ENCODE data around the gene EPN2.

The EPN2 gene

DNA sequence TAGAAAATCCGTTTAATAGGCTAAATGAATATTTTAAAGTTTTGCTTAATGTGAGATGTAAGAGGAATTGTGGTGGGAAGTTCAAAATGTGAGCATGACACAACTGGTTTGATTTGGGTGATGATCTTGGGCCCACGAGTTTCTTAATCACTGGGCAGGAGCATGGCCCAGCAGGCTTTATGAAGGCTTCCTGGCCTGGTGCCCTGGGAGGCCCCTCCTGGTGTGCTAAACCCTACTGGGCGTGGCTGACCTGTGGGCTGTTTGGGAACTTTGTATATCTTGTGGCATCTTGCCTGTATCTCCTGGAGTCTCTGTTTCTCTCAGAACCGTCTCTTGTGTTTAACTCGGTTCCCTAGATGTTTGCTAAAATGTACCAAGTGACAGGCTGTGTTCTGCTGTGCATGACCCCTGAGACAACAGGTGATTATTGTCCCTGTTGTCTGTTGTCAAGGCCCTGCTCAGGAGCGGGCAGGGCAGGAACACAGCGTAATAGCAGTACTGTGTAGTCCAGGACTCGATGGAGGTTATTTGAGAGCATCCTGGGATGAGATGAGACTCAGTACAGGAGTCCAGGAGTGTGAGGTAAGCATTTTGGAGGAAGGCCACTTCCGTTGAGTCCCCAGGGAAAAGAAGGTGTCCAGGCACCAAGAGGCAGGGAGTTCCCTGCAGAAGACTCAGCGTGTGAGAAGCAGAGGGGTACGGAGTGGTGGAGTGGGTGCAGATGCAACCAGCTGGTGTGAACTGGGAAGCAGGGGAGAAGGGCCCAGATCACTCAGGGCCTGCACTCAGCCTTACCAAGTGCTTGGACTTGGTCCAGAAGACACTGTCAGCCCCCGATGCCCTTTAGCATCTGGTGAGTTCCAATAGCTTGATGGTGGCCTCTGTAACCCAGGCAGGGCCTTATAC is 76.8 kb downstream of the EPN2 start:
- no peak for DNase-seq

DNA sequence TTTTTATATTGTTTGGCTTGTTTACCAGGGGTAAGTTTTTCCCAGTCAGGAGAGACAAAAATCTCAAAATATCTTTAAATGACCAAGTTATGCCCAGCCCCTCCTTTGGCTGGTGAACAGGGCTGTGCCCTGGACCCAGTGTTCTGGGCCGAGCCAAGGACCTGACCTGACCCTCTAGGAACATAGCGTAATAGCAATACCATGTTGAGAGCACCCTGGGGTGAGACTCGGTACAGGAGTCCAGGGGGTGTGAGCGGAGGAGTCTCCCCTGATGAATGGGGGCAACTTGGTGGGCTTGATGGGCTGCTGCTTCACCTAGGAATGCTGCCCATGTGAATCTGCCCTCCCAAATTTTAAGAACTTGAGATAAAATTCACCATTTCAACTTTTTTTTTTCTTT is 77.9 kb downstream of the EPN2 start:
- DNase-seq, result no peak

DNA sequence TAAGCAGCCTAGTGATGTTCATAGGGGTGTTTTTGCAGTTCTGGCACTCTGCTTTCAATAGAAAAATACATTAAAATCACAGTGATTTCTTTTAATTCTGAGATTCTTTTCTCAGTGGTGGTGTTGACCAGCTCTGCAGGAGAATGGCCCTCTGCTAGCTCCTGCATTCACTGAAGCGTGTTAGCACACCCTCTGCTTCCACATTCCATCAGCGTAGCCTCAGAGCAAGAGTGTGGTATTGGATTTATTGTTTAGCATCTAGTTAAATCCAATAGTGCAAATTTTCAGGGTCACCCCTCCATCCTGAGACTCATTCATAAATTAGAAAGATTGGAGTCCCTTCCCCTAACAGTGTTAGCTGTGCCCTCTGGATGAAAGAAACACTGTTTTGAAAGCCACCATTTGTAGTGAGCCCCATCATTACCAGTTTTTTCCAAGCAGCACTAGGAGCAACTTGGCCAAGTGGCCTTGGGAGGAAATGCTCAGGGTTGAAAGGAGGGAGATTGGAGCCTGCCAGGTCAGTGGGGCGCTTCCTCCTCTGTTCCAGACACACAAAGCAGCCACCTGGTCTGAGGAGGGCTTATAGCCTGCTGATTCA is 79.7 kb downstream of the EPN2 start:
- DNase-seq, result no peak

DNA sequence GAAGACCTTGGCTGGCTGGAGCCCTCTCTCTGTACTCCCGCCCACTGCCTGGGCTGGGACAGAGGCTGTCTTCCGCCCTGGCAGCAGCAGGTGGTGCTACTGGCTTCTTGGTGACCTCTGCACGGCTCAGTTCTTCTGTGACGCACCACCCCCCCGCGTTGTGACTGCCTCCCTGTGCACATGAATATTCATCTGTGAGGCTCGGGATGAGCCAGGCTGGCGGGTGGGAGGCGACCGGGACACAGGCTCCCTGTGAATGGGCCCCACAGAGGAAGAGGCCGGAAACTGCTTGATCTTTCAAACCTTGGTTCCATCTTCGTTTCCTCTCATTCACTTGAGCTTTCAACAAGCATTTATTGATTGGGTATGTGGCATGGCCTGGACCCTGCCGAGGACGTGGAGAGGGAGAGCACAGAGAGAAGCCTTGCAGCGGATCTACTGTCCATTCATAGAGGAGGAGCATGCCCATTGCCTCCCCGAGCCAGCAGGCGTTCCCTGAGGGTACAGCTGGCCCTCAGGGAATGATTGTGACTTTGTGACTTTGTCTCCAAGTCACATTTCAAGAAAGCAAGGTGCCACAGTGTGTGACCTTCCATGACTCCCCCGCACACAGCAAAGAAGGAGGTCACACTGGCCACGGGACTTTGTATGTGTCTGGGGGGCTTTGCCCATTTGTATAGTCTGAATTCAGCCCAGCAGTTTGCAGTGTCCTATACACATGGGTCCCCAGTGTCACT is 80.4 kb downstream of the EPN2 start:
- DNase-seq, result no peak

DNA sequence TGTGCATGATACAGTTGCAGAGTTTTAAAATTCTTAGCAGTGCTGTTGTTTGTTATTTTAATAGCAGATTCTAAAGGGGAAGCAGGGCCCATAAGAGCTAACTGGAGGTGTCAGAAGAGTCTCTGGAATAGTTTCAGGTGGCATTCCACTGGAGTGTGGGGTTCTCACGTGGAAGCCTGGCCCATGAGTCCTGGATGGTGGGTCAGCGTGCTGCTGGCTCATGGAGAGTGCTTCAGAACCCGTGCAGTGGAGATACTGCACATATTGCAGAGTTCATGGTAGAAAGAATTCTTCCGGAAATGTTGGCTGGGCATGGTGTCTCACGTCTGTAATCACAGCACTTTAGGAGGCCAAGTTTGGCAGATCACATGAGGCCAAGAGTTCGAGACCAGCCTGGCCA is 81.4 kb downstream of the EPN2 start:
- DNase-seq, result no peak

DNA sequence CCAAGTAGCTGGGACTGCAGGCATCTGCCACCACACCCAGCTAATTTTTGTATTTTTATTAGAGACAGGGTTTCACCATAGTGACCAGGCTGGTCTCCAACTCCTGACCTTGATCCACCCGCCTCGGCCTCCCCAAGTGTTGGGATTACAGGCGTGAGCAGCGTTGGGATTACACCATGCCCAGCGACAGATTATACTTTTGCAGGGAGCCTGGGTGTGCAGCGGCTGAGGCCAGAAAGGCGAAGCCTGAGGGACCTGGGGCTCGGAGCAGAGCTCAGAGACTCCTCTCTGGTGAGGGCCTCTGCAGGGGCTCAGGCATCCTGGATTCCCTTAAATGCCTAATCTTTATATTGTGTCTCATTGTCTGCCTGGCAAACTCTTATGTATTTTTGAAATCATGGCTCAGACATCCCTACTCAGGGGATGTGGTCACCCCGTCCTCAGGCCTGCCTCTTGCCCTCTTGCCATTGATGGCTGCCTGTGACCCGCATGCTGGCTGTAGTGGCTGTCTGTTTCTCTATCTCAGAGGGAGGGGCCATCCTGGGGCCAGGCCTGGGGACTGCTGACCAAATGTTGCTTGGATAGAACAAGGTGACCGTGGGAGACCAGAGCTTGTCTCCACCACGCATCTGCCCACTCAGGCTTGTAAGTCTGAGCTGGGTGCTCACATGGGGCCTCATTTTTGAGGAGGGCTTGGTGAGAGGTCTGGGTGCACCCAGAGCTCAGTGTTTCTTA is 82.8 kb downstream of the EPN2 start:
- no peak for DNase-seq

DNA sequence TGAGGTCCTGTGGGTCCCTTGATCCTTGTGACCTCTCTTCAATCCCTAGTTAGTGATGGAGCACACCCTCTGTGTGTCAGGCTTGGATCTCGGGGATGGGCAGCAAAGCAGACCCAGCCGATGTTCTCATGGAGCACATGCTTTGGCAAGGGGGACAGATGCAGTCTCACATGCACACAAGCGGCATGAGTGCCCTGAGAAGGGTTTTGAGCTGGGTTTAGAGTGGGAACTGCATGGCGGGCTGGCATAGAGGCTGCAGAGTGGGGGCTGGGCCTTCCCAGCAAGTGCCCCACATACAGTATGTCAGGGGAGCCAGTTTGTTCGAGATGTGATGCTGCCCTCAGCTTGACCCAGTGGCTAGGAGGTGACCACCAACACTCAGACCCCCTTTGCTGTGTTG is 83.7 kb downstream of the EPN2 start:
- no peak for DNase-seq

DNA sequence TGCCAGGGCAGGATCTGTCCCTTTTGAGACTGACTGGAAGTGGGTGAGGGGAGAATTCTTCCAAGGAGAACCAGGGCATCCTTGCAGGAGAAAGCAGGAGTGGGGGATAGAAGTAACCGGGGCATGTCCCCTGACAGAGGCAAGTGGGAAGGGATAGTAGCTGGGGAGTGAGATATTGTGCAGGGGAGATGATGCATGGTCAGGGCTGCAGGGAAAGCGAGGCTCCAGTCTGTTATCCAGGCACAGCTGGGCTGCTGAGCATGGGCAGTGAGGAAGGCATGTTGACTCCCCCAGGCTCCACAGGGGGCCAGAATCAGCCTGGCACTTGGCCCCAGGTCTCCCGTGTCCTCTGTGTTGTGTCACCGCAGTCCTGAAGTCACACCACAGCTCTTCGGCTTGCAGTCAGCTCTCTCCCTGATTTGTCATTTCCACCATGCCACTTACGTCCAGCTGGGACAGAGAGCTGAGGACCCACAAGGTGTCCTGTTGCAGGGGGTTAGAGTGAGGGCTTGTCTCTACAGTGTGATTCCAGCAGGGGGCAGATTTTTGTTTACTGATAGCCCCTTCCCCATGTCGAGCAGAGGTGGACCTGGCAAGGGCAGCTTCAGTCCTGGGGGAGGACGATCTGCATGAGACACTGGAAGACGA is 84.4 kb downstream of the EPN2 start:
- DNase-seq, result no peak

DNA sequence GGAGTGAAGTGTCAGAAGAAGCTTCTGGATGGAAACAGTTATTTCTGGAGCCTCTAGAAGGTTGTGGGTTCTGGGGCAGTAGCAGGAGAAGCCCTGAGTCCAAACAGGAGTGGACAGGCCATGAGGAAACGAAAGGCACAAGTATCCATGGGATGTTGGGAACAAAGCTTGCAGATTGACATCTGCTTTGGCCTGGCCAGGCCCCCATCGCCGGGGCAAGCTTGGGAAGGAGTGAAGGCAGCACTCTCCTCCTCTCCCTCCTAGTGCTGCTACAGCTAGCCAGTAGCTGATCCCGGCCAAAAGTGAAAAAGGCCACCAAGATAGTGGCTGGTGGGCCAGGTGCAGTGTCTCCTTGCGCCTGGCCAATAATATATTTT is 85.0 kb downstream of the EPN2 start:
- DNase-seq, result no peak

DNA sequence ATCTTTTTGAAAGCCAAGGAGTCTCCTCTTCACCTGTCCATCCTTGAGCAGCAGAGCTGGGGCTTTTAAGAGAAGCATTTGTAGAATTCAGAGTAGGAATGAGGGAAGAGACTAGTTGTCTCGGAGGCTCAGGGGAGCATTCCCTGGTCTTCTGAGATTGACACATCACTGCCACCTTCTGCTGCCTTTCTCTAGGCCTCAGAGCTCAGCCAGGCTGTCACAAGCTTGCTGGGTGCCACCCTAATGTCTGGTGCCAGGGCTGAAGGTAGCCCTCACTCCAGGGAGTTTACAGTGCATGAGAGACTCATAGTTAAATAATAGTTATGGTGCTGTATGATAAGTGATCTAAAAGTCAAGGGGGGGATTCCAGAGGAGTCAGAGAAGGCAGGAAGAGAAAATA is 85.7 kb downstream of the EPN2 start:
- no peak for DNase-seq

DNA sequence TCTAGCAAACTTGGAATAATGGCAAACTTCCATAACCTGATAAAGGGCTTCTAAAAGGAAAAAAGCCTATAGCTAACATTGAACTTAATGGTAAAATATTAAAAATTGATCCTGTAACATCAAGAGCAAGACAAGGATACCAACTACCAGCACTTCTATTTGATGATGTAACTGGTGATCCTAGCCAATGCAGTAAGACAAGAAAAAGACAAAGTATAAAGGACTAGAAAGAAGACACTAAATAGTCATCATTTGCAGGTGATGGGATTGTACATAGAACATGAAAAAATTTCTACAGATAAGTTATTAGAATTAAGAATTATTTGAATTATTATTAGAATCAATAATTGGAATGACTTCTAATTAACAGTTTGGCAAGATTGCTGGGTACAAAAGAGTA is 88.4 kb downstream of the EPN2 start:
- DNase-seq, result no peak

DNA sequence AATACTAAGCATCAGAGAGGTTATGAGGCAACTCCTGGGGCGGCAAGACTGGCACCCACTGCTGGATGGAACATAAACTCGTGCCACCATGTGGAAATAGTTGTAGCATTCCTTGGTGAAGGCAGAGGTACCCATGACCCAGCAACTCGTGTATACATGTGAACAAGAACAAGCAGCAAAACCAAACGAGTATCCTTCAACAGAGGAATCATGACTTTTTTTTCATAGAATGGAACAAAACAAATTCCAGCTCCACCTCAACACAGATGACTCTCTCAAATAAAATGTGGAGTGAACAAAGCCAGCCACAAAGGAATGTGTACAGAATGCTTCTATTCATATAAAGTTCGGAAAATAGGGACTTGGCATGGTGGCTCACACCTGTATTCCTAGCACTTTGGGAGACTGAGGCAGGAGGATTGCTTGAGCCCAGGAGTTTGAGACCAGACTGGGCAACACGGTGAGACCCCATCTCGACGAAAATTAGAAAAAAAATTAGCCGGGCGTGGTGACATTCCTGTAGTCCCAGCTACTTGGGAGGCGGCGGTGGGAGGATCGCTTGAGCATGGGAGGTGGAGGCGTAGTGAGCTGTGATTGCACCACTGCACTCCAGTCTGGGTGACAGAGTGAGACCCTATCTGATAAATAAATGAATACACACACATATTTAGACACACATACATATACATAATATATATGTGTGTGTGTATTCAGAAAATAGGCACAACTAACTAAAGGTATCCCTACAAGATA is 90.0 kb downstream of the EPN2 start:
- no peak for DNase-seq

DNA sequence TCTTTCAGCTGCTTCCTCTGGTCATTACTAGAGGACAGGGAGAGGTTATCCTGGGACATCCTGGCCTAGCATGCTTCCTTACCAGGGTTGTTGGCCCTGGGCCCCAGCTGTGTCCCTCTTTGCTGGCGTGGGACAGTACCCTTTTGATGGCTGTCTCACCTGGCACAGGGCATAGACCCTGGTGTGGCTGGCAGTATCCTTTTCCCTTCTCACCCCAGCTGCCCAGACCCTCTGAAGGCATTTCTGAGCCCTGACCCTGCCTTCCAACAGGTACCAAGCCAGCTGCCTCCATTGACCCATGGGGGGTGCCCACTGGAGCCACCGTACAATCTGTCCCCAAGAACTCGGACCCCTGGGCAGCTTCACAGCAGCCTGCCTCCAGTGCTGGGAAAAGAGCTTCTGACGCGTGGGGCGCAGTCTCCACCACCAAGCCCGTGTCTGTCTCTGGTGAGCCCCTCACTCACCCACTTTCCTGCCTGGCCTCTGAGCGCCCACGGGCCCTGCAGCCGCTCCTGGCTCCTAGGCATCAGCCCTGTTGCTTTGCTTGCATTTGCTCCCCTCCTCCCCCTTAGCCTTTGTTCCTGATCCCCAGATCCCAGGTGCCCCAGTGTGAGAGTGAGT is 91.4 kb downstream of the EPN2 start:
- DNase-seq, result no peak

DNA sequence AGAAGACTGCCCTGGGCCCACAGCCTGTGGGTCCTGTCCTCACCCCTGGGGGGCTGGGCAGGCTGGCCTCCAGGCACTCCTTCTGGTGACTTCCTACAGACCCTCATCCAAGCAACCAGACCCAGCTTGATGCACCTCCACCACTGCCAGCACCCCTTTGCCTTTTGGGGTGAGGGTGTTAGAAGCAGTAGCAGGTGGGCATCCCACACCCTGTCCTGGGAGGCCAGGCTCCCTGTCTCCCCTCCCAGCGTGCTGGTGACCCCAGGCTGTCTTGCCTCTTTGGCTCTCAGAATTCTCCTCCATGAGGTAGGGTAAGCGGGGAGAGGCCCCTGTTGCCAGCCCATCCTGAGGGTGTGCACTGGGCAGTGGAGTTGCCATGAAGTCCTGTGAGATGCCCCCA is 92.0 kb downstream of the EPN2 start:
- no peak for DNase-seq

DNA sequence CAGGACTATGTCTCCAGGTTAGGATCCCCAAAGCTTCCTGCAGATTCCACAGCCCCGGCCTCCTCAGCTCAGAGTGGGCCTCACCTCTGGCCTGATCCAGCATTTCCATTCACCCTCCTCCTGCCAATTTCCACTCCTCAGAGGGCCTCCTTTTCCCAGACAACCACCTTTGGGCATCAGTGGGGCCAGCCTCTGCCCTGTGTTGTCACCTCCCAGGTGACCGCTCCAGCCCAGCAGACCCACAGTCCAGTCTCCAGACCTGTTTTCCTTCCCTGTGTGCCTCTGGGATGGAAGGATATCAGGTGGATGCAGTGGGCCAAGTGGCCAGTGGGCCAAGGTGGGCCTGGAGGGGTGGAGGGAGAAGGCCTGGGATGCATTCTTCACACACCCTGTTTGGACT is 92.7 kb downstream of the EPN2 start:
- DNase-seq, result no peak

DNA sequence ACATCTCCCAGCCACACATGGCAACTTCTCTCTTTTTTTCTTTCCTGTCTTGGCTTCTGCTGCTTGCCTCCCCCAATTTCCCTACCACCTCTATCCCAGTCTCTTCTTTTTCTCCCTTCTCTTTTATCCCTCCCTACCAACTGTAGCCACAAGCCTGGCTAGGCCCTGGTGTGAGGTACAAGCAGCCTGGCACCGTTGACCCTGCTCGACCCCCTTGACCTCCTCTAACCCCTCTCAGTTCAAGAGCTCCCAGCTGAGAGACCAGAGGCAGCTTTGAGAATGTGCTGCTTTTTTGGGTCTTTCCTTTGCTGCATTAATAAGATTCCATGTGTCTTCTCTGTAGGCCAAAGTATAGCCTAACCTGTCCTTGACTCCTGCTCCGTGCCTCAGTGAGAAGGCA is 93.1 kb downstream of the EPN2 start:
- no peak for DNase-seq

DNA sequence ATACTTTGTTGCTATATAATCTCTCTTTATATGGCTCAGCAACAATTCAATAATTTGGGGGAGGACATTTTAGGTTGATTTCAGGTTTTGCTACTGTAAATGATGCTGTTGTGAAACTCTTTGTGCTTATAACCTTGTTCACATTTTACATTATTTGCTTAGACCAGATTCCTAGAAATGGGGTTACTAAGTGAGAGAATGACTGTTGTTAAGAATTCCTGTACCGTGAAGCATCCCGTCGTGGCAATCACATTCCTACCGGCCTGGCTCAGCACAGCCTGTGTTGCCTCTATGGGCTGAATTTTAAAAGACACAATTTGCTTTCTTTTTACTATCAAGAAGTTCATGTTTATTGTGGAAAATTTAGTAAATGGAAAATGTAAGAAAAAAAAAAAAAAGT is 94.0 kb downstream of the EPN2 start:
- no peak for DNase-seq

DNA sequence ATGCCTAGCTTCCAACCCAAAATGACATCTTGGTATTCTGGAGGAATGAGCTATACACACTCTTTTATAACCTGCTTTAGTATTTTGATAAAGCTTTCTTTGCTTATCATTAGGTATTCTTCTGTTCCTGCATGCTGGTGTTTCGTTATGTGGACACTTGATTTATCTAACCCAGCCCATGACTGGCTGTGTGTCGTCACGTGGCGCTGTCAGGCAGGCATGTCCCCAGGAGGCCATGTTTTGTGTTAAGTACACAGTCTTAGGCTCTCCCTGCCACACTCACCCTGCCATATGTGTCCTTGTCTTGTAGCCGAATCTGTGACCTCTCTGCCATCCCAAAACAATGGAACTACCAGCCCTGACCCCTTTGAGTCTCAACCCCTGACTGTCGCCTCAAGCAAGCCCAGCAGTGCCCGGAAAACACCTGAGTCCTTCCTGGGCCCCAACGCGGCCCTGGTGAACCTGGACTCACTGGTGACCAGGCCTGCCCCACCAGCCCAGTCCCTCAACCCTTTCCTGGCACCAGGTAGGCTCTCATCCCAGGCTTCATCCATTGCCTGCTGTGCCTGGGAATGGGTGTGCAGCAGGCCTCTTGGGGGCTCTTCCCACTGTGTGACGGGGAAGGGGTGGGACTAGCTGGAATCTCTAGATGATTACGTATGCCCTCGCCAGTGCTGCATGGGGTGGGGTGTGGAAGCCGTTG is 94.5 kb downstream of the EPN2 start:
- no peak for DNase-seq

DNA sequence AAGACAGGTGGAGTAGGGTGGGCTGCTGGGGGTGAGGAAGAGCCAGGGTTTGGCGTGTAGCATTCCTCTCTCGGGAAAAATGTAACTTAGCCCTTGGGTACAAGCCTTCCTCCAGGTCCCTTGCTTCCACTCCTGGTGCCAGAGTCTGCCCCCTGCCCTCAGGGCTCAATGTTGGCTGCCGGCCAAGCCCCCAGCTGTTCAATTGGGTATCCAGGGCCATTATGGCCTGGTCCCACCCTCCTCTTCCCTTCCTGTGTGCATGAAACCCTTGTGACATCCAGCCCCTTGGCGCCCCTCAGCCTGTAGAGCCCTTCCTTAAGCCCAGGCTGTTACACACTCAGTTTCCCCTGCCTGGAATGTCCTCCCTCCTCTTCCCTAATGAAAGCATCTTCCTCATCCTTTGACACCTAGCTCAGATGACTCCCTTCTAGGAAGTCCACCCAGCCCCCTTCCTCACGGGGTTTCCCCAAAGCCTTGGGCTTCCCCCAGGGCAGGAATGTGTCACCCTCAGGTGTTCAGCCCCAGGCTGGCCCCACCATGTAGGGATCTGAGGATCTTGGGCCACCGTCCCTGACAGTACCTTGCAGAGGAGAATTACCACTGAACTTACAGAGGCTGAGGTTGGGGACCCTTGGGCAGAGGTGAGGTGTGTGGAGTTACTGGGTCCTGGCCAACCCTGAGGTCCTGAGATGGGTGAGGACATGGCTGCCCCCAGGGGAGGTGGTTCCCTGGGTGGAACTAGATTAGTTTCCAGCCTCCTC is 95.4 kb downstream of the EPN2 start:
- no peak for DNase-seq

DNA sequence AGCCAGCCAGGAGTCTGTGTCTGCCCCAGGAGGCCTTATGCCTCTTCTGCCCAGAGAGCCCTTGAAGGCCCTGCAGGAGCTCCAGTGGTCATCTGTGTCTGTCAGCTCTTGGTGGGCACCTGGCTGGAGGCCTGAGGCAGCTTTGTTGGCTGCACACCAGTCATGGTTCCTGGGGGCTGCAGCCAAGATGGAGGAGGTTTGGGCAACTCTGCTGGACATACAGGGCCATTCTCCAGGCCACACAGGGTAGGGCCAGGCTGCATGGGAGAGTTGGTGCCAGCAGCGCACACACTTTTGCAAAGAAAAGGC is 95.9 kb downstream of the EPN2 start:
- DNase-seq, result no peak
